SJSA1 (cell line): Measurements from ENCODE around the gene SC5D. TPM values are rescaled to one million over a fixed set of nuclear protein-coding genes. Genes with fewer than 3 reads are reported as not detected.

Experiments used
- DNase-seq, 2 experiments: peaks; one replicate each; pipeline ENCODE4 v3.0.0-alpha.2; 2015 to 2020; ENCODE audit warnings: low spot score in 2 of 2, low read depth in 1 of 2
- H3K27ac ChIP-seq: fragments of 250-450 bp; sonication (Bioruptor Pico); 2 replicates; pipeline ENCODE4 v1.5.1; 2020; ENCODE audit warnings: mild to moderate bottlenecking, moderate library complexity
- H3K27me3 ChIP-seq: fragments of 250-450 bp; sonication (Bioruptor Pico); replicated peaks from 2 replicates; pipeline ENCODE4 v1.5.1; 2020; ENCODE audit warnings: mild to moderate bottlenecking, moderate library complexity
- H3K36me3 ChIP-seq: fragments of 250-450 bp; sonication (Bioruptor Pico); 2 replicates; pipeline ENCODE4 v1.5.1; 2020; ENCODE audit warnings: mild to moderate bottlenecking
- H3K4me1 ChIP-seq: fragments of 250-450 bp; sonication (Bioruptor Pico); replicated peaks from 2 replicates; pipeline ENCODE4 v1.6.1; 2021; ENCODE audit warnings: mild to moderate bottlenecking
- H3K4me3 ChIP-seq: fragments of 250-450 bp; sonication (Bioruptor Pico); 2 replicates; pipeline ENCODE4 v1.5.1; 2020; ENCODE audit warnings: mild to moderate bottlenecking
- H3K9me3 ChIP-seq: fragments of 250-450 bp; sonication (Bioruptor Pico); replicated peaks from 2 replicates; pipeline ENCODE4 v1.5.1; 2020; ENCODE audit warnings: mild to moderate bottlenecking
- total RNA-seq: library from RNA; depleted of rRNA; stranded (reverse); fragments of >200 nt; shearing (Covaris generic); gene quantifications from 2 replicates; pipeline ENCODE4 v1.2.3, GENCODE V29; 2014; rRNA removed

The SC5D gene
- total RNA-seq, 1 experiment from 2014 or later, result 22.0 TPM

DNA sequence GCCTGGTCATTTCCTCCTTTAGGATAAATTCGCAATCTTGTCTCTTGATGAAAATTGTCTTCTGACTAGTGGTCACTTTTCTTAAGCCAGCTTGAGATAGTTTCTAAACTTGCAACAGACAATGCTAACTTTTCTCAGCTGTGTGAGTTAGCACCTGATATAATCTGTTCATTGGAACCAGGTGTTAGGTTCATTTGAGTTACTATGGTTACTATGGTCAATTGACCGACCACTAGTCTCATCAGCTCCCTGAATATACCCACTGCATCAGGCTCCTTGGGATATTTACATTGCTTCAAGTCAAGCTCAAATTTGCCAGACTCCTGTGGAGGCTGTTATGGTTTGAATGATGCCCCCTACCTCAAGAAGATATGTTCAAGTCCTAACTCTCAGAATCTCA, 54.5 kb downstream of the SC5D start:
- Histone ChIP-seq H3K27ac (no peak overlapping the region), H3K9me3 (no peaks in the 10 kb centered on the region), H3K36me3 (no peaks in the 10 kb centered on the region), H3K4me1 (no peaks in the 10 kb centered on the region), H3K27me3 (no peaks in the 10 kb centered on the region), H3K4me3 (no peak overlapping the region)
- no peak for DNase-seq

DNA sequence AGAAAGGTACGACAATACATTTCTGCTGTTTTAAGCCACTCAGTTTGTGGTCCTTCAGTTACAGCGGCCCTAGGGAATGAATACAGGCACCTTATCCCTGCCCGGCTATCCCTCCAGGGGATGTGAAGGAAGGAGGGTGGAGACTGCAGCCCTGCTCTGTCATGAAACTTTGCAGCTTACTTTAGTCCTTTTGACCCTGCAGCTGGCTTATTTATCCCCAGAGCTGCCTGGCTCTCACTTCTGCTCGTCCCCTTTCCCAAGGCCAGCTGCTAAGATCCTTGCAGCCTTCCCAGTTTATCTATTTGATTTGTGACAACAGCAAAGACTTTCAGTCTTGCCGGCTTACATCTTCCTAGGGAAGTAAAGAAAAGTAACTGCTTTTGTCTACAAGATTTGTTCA, 55.2 kb downstream of the SC5D start:
- Histone ChIP-seq H3K9me3 (no peaks in the 10 kb centered on the region), H3K27me3 (no peaks in the 10 kb centered on the region), H3K36me3 (no peaks in the 10 kb centered on the region), H3K4me3 (no peak overlapping the region), H3K4me1 (no peaks in the 10 kb centered on the region), H3K27ac (no peak overlapping the region)
- DNase-seq, result no peak

DNA sequence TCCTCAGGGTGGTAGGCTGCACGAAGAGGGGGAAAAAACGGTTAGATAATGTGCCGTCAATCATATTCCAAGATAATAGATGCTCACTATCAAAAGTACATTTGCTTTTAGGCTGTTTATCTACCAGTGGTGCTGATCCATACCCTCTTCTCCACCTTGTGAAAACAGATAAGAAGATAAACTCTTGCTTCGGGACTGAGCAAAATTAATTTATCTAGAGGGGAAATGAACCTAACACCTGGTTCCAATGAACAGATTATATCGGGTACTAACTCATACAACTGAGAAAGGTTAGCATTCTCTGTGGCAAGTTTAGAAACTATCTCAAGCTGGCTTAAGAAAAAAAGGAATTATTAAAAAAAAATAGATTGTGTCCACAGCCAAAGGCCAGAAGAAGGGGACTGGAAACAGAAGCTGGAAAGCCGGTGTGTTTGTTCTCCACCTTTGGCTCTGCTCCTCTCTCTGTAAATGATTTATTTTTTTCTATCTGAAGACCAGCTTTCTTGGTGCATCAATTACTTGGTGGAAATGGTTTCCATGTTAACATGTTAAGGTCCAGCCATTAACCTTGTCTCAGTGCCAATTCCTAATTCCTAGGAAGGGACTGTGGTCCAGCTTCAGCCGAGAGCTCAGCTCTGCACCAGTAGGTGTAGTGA, 55.8 kb downstream of the SC5D start:
- Histone ChIP-seq H3K9me3 (no peaks in the 10 kb centered on the region), H3K36me3 (no peaks in the 10 kb centered on the region), H3K27ac (no peak overlapping the region), H3K4me3 (no peak overlapping the region), H3K27me3 (no peaks in the 10 kb centered on the region), H3K4me1 (no peaks in the 10 kb centered on the region)
- no peak for DNase-seq

DNA sequence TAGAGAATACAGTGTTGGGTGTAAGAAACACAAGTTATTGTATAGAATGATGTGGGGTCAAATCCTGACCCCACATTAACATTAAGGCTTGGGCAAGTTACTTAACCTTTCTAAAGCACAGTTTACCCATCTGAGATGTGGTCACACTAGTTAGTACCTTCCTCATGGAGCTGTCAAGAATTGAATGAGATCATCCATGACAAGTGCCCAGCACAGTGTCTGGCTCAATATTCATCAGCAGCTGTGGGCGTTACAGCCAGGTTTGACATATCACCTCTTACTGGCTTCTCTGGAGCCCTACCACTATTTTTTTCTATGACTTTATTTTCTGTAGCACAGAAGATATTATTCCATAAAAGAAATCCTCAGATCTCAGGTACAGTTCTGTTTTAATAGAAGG, 57.2 kb downstream of the SC5D start:
- no peaks in the 10 kb centered on the region for H3K27me3 ChIP-seq
- H3K4me1 ChIP-seq, result no peaks in the 10 kb centered on the region
- H3K27ac ChIP-seq, result no peak overlapping the region
- H3K36me3 ChIP-seq, result no peaks in the 10 kb centered on the region
- no peaks in the 10 kb centered on the region for H3K9me3 ChIP-seq
- no peak overlapping the region for H3K4me3 ChIP-seq
- DNase-seq, result no peak

DNA sequence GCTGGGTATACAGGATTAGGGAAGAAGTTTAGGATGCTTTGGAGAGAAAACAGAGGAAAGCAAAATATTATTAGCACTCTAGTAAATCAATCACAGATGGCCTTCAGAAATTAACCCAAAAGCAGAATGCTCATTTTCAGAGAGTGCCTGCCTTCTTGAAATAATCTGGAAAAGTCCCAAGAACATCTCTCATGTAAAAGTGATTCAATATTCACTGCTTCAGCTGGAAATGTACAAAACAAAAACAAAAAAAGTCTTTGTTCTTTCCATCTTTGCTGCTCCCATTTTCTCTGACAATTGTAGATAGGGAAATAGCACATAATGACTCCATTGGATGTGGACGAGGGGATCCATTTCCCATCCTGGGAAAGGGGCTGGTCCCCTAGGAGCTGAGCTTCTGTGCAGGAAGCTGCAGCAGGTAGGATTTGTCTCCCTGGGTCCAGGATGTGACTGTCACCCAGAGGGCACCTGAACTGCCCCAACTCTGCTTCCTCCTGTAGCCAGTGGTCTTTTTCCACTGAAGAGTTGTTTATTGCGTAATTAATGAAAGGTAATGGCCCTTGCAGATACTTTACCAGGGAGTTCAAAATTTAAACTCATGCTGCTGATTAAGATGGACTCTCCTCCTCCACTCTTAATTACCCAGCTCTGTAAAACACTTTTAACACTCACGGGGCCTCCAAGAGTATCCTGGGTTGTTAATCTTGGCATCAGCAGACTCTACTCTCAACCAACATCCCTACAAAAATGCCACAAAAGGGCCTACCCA, 57.9 kb downstream of the SC5D start:
- Histone ChIP-seq H3K27ac (no peak overlapping the region), H3K27me3 (no peaks in the 10 kb centered on the region), H3K9me3 (no peaks in the 10 kb centered on the region), H3K36me3 (no peaks in the 10 kb centered on the region), H3K4me1 (no peaks in the 10 kb centered on the region), H3K4me3 (no peak overlapping the region)
- DNase-seq, result no peak

DNA sequence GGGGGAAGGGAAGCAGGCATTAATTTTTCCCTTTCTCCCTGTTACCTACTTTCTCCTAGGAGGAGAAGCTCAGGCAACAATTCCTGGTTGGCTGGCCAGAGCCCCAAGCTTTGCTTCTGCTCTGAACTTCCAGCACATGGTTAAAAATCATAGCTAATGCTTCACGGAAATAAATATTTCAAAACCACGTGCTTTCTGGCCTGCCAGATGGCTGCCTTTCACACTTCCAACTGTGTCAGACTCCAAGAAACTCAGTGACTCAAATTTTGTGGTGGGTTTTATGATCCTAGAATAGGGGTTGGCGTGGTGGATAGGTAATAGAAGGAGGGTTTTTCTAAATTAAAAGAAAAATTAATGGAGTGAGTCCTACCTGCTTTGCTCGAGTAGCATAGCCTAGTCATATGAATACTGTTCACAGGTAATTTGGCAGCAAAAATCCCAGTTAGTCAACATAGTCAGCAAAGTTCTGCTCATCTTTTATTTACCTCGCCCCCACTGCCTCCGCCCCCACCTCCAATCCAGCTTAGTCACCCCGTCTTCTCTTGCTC, 58.6 kb downstream of the SC5D start:
- DNase-seq, result no peak
- H3K27ac ChIP-seq, result no peak overlapping the region

DNA sequence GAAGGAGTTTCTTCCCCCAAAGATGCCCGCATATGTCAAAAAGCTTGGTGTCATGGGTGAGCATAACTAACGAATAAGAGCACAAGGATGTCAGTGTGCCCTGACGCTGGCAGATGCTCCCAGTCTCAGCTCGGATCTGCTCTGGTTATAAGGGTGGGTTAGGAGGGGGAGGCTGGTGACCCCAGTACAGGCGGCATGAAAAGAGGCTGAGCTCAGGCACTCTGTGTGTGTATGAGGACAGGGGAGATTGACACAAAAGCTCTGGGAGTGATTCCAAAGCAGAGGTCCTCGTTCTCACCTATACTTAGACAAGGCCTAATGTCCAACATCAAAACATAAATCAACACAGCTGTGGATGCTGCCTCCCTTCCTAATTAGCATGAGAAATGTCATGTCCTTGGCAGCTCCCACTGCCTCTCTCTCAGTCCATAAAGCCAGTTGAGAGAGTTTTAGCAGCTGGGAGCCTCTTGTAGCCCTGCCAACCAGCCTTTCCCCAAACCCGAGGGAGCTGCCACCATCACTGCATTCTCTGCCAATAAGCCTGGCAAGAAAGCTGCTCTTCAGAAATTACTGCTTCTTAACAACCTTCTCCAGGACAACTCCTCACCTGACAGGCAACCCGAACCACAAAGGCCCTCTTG, 59.8 kb downstream of the SC5D start:
- Histone ChIP-seq H3K4me1 (no peaks in the 10 kb centered on the region), H3K4me3 (no peak overlapping the region), H3K27ac (no peak overlapping the region), H3K27me3 (no peaks in the 10 kb centered on the region), H3K36me3 (no peaks in the 10 kb centered on the region), H3K9me3 (no peaks in the 10 kb centered on the region)
- no peak for DNase-seq

More for the DNA sequence above, 58.6 kb downstream of the SC5D start:
- no peaks in the 10 kb centered on the region for H3K4me1 ChIP-seq
- H3K9me3 ChIP-seq, result no peaks in the 10 kb centered on the region
- no peak overlapping the region for H3K4me3 ChIP-seq
- H3K27me3 ChIP-seq, result no peaks in the 10 kb centered on the region
- H3K36me3 ChIP-seq, result no peaks in the 10 kb centered on the region

DNA sequence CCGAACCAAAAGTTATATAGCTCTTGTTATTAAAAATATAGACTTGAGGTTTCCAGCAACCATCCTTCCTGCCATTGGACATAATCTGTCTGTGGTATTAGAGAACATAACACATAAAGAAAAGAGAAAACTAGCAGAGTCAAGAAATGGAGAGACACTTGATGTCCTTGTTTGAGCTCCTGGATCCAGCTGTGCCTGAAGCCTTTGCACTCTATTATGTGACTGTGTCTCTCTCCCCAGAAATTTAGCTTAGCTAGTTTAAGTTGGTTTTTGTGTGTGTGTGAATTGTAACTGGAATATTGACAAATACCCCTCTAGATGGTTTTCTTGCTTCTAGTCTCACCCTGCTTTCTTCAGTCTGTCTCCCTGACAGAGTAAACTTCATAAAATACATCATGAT, 61.6 kb downstream of the SC5D start:
- Histone ChIP-seq H3K36me3 (no peaks in the 10 kb centered on the region), H3K27ac (no peak overlapping the region), H3K9me3 (no peaks in the 10 kb centered on the region), H3K4me1 (no peaks in the 10 kb centered on the region), H3K27me3 (no peaks in the 10 kb centered on the region), H3K4me3 (no peak overlapping the region)
- no peak for DNase-seq

DNA sequence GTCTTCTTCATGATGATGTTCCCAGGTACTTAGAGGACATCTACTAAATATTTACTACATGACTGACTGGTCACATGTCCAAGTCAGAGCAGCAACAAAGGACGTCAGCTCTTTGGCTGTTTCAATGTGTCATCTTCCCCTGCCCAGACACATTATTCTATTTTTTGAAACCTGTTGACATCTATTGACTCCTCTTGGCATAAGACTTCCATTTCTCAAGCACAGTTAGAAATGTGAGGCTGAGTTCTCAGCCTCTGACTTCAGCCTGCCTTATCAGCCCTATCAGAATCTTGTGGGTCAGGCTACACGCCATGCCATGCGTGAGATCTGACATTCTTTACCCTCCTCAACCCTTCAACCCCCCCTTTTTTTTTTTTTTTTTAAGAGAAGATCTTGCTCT, 63.8 kb downstream of the SC5D start:
- no peaks in the 10 kb centered on the region for H3K27me3 ChIP-seq
- no peaks in the 10 kb centered on the region for H3K9me3 ChIP-seq

More for the DNA sequence above, 63.8 kb downstream of the SC5D start:
- no peaks in the 10 kb centered on the region for H3K4me1 ChIP-seq
- H3K27ac ChIP-seq, result no peak overlapping the region
- no peak overlapping the region for H3K4me3 ChIP-seq
- no peaks in the 10 kb centered on the region for H3K36me3 ChIP-seq
- no peak for DNase-seq

Other genes starting within 250 kb of the SC5D start
- gene TECTA, start 191.5 kb upstream of the SC5D start, total RNA-seq, result 0.03 and 0.09 TPM in 2 replicates
- gene SORL1, start 159.5 kb downstream of the SC5D start, total RNA-seq, result 0.05 TPM in 1 of 2 replicates, not detected in the other